ENCODE measurements around the gene ANXA11. TPM values are rescaled to one million over a fixed set of nuclear protein-coding genes. Genes with fewer than 3 reads are reported as not detected.

The ANXA11 gene
- total and polyA plus RNA-seq, 2 of the 4 experiments (the other 2 are of a cell fraction), result 39.4 to 109 TPM

DNA sequence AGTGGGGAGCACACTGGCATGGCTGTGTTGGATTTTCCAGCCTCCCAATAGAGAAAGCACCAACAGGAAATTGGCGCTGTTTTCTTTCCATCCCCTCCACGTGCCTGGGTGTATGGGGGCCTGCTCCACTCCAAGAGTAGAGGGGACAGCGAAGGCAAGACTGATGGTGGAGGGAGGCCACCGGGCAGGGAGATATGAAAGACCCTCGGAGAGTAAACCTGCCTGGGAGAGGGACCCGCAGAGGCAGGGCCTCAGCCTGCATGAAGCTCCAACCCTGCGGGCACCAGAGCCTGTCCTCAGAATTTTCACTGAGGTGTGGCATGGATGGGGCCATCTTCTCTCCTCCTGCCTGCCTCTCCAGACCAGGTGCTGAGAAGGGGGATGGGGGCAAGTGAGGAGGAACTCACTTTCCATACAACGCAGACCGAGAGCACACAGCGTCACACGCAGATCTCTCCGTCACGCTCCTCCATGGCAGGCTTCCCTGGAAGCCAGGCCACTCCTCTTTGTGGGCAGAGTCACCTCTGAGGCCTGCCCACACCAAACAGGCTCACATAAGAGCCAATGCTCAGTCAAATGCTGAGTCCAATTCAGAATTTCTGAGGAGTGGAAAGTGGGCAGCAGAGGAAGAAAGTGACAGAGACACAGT lies 18.8 kb downstream of the ANXA11 start (continued):
- TF ChIP-seq MAZ (IDR thresholded peaks at IDR 0.05; ENCODE audit: borderline replicate concordance, low read depth, low read length) (no peak), SMC3 (IDR thresholded peaks at IDR 0.05; ENCODE audit: low read depth, low read length) (no peak), POLR2A (IDR thresholded peaks at IDR 0.05; ENCODE audit: low read depth, low read length) (no peak)

DNA sequence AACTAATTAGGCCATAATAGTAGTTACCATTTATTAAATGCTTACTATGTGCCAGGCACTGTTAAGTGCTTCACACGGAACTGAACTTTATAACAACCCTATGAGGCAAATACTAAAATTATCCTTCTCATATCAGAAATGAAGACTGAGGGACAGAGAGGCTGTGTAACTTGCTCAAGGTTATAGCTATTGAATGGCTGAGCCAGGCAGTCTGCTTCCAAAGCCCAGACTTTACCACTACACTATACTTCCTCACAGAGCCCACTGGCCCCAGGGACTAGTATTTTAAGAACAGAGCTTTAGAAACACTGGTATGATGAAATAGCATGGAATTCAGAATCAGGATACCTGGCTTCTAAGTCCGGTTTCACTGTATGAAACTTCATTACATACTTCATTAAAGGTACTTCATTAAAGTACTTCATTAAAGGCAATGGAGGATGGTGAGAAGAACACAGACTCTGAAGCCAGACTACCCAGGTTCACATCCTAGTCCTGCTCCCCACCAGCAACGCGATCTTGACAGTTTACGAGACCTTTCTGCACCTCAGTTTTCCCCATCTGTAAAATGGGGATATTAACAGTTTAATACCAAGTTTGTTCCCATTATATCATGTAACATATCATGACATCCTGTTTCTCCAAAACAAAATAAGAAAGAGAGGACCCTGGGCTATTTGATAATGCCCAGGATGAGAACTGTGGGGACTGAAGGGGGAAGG lies 19.6 kb downstream of the ANXA11 start:
- Histone ChIP-seq H3K4me3 (ENCODE audit: insufficient read depth, low read depth, low read length) (no peak overlapping the region), H3K27ac (ENCODE audit: insufficient read depth, low read length) (no peak overlapping the region), H2BK5ac (ENCODE audit: low read depth, low read length, poor library complexity, severe bottlenecking) (no peak overlapping the region), H3K79me1 (ENCODE audit: low read depth in 1 of 2, low read length in 2 of 2) (peaks cover 33 to 91% of the 10 kb centered on the region in 2 experiments), H2BK20ac (ENCODE audit: low read depth, low read length) (no peak overlapping the region), H3K4me1 (ENCODE audit: control insufficient read depth, insufficient read depth, low read length) (peaks cover 20% of the 10 kb centered on the region), H2BK15ac (ENCODE audit: low read depth, low read length) (no peak overlapping the region), H3K4me2 (ENCODE audit: low read depth, low read length) (no peak overlapping the region), H4K20me1 (ENCODE audit: insufficient read depth, low read length) (peaks cover 89% of the 10 kb centered on the region), H3K23ac (ENCODE audit: low read depth, low read length) (no peak overlapping the region), H3K36me3 (ENCODE audit: control insufficient read depth, insufficient read depth, low read length) (no peaks in the 10 kb centered on the region), H4K8ac (ENCODE audit: low read depth in 2 of 2, low read length in 2 of 2) (no peak overlapping the region), H3K14ac (replicated peaks; ENCODE audit: low read depth, low read length) (0 out of 2 replicates have a peak overlapping the region, but pooled peaks have one; percentile 48), H4K91ac (ENCODE audit: insufficient read depth, low read depth, low read length) (no peak overlapping the region), H3K4ac (ENCODE audit: low read depth, low read length) (no peak overlapping the region), H3K27me3 (ENCODE audit: control insufficient read depth, insufficient read depth, low read length) (no peaks in the 10 kb centered on the region), H3K9ac (ENCODE audit: low read depth, low read length) (no peak overlapping the region), H2AFZ (replicated peaks; ENCODE audit: low read length, poor library complexity) (no peak overlapping the region), H2BK120ac (ENCODE audit: low read depth, low read length) (no peak overlapping the region), H4K5ac (ENCODE audit: low read depth, low read length) (no peak overlapping the region), H3K9me1 (ENCODE audit: insufficient read depth, low read length) (peaks cover 54% of the 10 kb centered on the region), H3K56ac (ENCODE audit: extremely low read depth, insufficient read depth, low read length) (no peak overlapping the region), H2AK9ac (replicated peaks; ENCODE audit: low read depth, low read length, poor library complexity) (no peak overlapping the region), H2AK5ac (ENCODE audit: low read depth, low read length) (no peak overlapping the region), H3K9me3 (ENCODE audit: control insufficient read depth, insufficient read depth, low read length) (no peaks in the 10 kb centered on the region), H3K18ac (ENCODE audit: low read depth, low read length) (no peak overlapping the region)
- BruUV-seq (replicated peaks), result no TSS peak
- ChIA-PET CTCF (no interaction called here), POLR2A (ENCODE audit: unreplicated experiment) (no interaction called here)
- WGBS, 2 experiments (ENCODE audit: extremely low coverage in 2 of 2, insufficient read length in 1 of 2), result no CpG with 5 or more reads among the region's 5 CpGs
- DNase-seq, result no peak
- dilution Hi-C loops (cut with HindIII; ENCODE audit: low sequenced_read_pairs, unreplicated experiment) (no loop called here), in situ Hi-C loops (cut with MboI; ENCODE audit: low sequenced_read_pairs) (no loop called here), intact Hi-C loops (cut with micrococcal nuclease) (no loop called here)
- ATAC-seq (ENCODE audit: low read depth), result no peak
- TF ChIP-seq RFX5 (IDR thresholded peaks at IDR 0.05; ENCODE audit: low read depth, low read length), result no peak
- TF ChIP-seq CHD1 (IDR thresholded peaks at IDR 0.05; ENCODE audit: low read depth, low read length), result no peak
- TF ChIP-seq, protein P1, sequence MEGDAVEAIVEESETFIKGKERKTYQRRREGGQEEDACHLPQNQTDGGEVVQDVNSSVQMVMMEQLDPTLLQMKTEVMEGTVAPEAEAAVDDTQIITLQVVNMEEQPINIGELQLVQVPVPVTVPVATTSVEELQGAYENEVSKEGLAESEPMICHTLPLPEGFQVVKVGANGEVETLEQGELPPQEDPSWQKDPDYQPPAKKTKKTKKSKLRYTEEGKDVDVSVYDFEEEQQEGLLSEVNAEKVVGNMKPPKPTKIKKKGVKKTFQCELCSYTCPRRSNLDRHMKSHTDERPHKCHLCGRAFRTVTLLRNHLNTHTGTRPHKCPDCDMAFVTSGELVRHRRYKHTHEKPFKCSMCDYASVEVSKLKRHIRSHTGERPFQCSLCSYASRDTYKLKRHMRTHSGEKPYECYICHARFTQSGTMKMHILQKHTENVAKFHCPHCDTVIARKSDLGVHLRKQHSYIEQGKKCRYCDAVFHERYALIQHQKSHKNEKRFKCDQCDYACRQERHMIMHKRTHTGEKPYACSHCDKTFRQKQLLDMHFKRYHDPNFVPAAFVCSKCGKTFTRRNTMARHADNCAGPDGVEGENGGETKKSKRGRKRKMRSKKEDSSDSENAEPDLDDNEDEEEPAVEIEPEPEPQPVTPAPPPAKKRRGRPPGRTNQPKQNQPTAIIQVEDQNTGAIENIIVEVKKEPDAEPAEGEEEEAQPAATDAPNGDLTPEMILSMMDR (conservative IDR thresholded peaks at IDR 0.05; ENCODE audit: low read depth, low read length), result no peak
- no peak for TF ChIP-seq BHLHE40 (IDR thresholded peaks at IDR 0.05; ENCODE audit: low read depth, low read length)
- no peak for TF ChIP-seq POLR2A (IDR thresholded peaks at IDR 0.05; ENCODE audit: low read depth, low read length)
- peak; percentile 15 for TF ChIP-seq RCOR1 (IDR thresholded peaks at IDR 0.05; ENCODE audit: insufficient replicate concordance, low read length)
- TF ChIP-seq NFE2L2 (IDR thresholded peaks at IDR 0.05; ENCODE audit: low read depth, low read length), result no peak
- TF ChIP-seq MAFK (IDR thresholded peaks at IDR 0.05; ENCODE audit: low read depth, low read length), result no peak
- TF ChIP-seq SMC3 (IDR thresholded peaks at IDR 0.05; ENCODE audit: low read depth, low read length), result no peak
- TF ChIP-seq, protein P2, sequence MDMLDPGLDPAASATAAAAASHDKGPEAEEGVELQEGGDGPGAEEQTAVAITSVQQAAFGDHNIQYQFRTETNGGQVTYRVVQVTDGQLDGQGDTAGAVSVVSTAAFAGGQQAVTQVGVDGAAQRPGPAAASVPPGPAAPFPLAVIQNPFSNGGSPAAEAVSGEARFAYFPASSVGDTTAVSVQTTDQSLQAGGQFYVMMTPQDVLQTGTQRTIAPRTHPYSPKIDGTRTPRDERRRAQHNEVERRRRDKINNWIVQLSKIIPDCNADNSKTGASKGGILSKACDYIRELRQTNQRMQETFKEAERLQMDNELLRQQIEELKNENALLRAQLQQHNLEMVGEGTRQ (IDR thresholded peaks at IDR 0.05; ENCODE audit: low read depth, low read length), result no peak
- TF ChIP-seq CEBPB (IDR thresholded peaks at IDR 0.05; ENCODE audit: low read depth, low read length), result 0 out of 2 replicates have a peak, but pooled peaks have one; percentile 21
- TF ChIP-seq MAZ (IDR thresholded peaks at IDR 0.05; ENCODE audit: borderline replicate concordance, low read depth, low read length), result no peak
- TF ChIP-seq MXI1 (IDR thresholded peaks at IDR 0.05; ENCODE audit: borderline replicate concordance, low read depth, low read length), result no peak
